ENCODE results near the gene TIMM17B.

TIMM17B gene

DNA sequence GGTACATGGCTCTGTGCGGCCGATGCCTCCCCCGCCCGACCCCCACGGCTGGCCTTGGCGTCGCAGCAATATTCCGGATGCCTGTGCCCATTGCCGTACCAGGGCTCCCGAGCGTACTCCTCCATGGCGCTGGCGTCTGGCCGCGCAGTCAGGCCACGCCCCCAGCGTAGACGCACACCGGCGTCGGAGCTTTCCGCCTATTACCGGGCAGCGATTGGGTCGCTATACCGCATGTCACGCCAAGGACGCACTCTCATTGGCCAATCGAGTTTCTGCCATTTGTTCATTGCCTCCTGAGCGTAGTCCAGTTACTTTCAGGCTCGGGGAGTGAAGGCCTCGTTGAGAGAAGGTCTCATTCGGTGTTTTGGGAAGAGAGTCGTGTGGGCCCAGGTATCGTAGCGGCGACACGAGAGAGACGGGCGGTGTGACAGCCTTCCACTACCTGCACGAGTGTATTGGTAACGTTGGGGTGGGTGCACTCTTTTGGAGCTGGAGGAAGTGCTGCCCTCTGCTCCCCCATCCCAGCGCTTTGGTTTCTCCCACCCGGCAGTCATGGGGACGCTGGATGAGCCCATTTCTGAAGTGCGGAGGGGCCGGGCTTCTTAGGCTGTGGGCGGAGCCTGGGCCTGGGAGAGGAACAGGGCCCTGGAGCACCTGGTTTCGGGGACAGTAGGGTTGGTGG lies at the start of gene TIMM17B, which contains the start of gene PQBP1:
TIMM17B (minus strand) TSS at position 144 of the 682 bp plus-strand sequence; CDS start at position 125, 19 bp downstream.
PQBP1 (plus strand) TSS at position 306 of the 682 bp plus-strand sequence. CDS start 580 bp downstream, outside the sequence.
- no peak for DNase-seq (ENCODE audit: extremely low spot score, insufficient read length, low read depth)

GRCh38 chrX:48945517-48946348 lies 48.2 kb upstream of the TIMM17B start:
- FAIRE-seq: peak; percentile 80

More for the DNA sequence above, at the start of gene TIMM17B, which contains the start of gene PQBP1:
- FAIRE-seq: peak; percentile 100

DNA sequence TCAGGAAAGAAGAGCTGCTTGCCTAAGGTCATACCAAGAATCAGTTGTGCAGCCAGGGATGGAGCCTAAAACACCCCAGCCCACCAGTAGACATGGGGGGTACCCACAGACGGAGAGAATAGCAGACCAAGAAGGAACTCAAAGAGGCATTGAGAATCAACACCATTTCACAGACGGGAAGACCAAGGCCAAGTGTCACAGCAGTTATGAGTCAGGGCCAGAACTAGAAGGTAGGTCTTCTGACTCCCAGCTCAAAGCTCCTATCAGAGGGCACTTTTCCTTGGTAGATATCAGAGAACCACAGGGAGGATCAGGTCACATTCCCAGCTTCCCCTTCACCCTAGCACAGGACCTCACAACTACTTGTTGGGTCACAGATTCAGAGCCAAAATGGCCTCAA lies 45.3 kb upstream of the TIMM17B start:
- no peak for FAIRE-seq
- no peak for DNase-seq (ENCODE audit: extremely low spot score, insufficient read length, low read depth)

More at GRCh38 chrX:48945517-48946348, 48.2 kb upstream of the TIMM17B start:
- DNase-seq (ENCODE audit: extremely low spot score, insufficient read length, low read depth): no peak

GRCh38 chrX:48940404-48940955 lies 42.9 kb upstream of the TIMM17B start:
- DNase-seq (ENCODE audit: extremely low spot score, insufficient read length, low read depth) (no peak), FAIRE-seq (no peak)

- peak; percentile 97 for FAIRE-seq
Observed at GRCh38 chrX:48939524-48940228, 42.1 kb upstream of the TIMM17B start.

DNA sequence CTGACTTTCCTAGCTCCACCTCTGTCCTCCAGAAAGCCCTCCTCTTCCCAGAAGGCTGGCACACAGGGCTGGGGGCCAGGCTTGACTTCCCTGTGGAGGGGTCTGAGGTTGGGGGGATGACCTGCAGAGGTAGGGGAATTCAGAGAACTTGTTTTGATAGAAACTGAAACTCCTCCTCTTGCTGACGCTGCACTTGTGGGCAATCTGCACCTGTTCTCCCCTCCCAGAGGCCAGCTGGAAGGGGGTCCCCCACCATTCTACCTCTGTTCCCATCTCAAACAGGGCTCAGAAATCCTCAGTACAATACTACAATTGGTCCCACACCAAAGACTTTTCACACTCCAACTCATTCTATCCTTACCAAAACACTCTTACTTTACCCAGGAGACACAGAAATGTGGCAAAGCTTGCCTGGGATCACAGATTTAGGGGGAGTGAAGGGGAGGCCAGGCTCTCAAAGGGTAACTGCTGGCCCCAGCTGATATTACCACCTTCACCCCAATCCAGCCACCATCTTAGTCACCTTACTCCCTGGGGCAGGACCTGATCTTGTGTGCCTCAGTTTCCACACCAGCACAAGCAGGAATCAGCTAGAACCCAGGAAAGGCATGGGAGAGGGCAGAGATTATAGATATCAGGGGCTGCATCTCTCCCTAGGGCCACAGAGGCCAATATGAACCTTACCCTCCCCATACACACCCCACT lies 41.3 kb upstream of the TIMM17B start:
- FAIRE-seq: peak; percentile 96
- DNase-seq (ENCODE audit: extremely low spot score, insufficient read length, low read depth): peak; percentile 35

More at GRCh38 chrX:48939524-48940228, 42.1 kb upstream of the TIMM17B start:
- DNase-seq (ENCODE audit: extremely low spot score, insufficient read length, low read depth): no peak

GRCh38 chrX:48937054-48937907 lies 39.7 kb upstream of the TIMM17B start:
- FAIRE-seq (peak; percentile 99), DNase-seq (ENCODE audit: extremely low spot score, insufficient read length, low read depth) (no peak)

DNA sequence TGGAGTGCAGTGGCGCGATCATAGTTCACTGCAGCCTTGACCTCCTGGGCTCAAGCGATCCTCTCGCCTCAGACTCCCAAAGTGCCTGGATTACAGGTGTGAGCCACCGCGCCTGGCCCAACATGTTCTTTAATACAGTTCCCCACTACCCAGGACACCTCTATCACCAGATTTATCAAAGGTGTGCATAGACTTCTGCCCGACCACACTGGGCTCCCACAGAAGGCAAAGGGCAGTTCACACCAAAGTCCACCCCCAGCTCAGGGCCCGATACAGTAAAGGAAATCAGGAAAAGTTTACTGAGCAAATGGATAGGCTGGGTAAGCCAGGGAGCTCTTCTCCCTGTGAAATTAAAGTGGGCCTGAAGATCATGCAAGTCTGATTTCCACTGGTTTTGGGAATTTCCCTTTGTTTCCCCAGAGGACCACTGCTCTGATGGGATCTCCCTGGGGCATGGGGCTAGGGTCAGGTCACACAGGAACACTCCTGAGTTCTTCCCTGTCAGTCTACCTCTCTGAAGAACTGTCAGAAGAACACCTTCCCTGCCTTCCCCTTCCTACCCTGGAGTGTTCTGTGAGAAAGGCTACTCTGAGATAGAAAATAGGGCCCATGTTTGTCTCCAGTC lies 39.0 kb upstream of the TIMM17B start:
- no peak for DNase-seq (ENCODE audit: extremely low spot score, insufficient read length, low read depth)
- FAIRE-seq: no peak

GRCh38 chrX:48935301-48935670 lies 37.7 kb upstream of the TIMM17B start:
- peak; percentile 56 for FAIRE-seq
- no peak for DNase-seq (ENCODE audit: extremely low spot score, insufficient read length, low read depth)

DNA sequence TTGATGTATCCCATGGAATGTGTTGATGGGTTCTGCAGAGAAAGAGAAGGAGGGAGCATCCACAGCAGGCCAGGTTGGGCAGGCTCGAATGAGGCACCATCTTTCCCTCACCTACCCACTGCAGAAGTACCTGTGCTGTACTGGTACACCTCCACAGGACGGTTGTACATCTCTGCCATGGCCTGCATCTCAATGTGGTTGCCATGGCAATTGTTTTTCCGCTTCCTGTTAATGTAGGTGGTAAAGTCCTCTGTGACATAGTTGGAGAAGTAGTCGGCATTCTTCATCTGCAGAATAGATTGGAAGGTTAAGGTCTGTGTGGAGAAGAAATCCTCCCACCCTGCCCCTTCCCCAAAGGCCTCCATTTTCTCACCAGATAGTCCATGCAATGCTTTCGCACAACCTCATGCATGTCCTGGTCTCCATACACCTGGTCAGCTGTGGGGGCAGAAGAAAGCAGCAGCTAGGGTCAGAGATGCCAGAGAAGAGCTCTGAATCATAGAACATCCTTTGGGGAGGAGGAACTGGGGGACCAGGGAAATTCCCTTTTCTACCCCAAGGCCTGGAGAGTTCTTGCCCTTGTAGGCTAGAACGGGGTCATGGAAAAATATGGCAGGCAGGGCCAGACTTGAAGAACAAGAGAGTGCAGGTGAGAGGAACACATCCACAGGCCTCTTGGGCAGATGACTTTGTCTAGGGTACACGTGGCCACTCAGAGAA lies 37.2 kb upstream of the TIMM17B start:
- no peak for DNase-seq (ENCODE audit: extremely low spot score, insufficient read length, low read depth)

GRCh38 chrX:48933757-48934156 lies 36.2 kb upstream of the TIMM17B start:
- peak; percentile 86 for FAIRE-seq
- DNase-seq (ENCODE audit: extremely low spot score, insufficient read length, low read depth): no peak

More for the DNA sequence above, 37.2 kb upstream of the TIMM17B start:
- no peak for FAIRE-seq

DNA sequence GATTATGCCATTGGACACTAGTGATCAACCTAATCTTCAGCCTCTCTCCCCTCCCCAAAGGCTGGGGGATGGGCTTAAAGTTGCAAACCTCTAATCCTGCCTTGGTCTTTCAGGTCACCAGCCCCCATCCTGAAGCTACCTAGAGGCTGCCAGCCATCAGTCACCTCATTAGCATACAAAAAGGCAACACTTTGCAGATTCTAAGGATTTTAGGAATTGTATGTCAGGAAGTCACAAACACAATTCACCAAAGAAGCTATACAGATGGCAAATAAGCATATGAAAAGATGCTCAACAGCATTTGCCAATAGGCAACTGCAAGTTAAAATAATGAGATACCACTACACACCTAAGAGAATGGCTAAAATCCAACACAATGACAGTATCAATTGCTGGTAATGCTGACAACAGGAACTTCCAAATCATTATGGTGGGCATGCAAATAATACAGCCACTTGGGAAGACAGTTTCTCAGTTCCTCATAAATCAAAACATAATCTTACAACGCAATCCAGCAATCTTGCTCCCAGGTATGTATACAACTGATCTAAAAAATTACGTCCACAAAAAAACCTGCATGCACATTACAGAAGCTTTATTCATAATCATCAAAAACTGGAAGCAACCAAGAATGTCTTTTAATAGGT lies 30.3 kb upstream of the TIMM17B start:
- DNase-seq (ENCODE audit: extremely low spot score, insufficient read length, low read depth) (no peak), FAIRE-seq (no peak)

DNA sequence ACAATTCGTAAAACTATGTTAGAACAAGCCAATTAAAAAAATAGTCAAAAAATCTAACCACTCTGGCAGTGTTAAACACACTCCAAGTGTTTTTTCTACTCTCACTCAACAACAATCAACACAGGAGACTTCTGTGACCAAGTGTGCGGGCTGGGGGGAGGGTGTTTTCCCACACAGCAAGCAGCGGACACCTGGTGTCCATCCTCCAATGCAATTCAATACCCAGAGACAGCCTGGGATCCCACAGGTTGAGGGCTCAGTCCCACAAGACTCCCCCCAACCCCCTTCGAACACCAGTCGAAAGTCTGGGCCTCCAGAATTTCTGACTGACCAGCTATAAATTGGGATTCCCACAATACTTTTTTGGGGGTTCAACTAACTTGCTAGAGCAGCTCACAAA lies 29.6 kb upstream of the TIMM17B start:
- no peak for FAIRE-seq
- no peak for DNase-seq (ENCODE audit: extremely low spot score, insufficient read length, low read depth)

DNA sequence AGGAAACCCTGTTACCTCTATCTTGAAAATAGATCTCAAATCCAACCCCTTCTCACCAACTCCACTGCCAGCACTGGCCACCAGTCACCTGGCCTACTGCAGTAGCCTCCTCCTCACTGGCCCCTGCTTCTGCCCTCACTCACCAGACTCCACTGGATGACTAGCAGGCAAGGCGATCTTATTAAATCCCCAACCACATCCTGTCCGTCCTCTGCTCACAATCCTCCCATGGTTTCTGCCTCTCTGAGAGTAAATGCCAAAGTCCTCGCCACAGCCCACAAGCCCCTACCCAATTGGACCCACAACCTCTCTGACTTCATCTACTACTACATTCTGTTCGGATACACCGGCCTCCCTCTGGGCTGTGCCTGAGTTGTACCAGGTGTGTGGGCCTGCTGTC lies 26.7 kb upstream of the TIMM17B start:
- FAIRE-seq (no peak), DNase-seq (ENCODE audit: extremely low spot score, insufficient read length, low read depth) (no peak)

DNA sequence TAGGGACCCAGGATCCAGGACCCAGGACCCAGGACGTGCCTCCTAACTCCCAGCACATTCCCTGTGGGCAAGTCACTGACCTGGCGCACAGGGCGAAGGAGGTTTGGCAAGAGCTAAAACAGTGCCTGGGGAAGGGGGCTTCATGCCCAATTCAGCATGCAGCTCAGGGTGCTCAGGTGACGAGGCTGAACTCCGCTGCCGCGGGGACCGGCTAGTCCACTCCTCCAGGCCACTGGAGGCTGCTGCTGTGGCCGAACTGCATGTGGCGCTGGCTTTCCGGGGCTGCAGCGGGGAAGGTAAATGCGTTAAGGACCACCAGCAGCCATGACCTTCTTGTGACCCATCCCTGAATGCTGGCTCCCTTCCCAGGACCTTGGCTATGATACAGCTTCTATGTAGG lies 26.2 kb upstream of the TIMM17B start:
- FAIRE-seq: no peak
- DNase-seq (ENCODE audit: extremely low spot score, insufficient read length, low read depth): no peak

DNA sequence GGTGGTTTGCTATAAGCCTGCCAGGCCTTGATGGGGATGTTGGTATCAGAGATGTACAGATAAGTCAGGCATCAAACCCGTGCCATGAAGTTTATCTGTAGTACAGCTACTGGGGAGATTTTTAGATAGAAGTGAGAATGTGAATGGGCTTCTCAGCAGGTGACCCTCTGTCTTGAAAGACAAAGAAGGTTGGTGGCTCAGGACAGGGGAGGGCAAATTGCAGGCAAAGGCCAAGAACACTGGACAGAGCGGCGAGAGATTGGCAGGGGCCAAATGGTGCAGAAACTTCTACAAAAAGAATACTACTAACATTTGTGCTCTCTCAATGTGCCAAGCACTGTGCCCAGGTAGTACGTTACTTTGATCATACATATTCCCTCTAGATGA lies 23.1 kb upstream of the TIMM17B start:
- no peak for FAIRE-seq
- DNase-seq (ENCODE audit: extremely low spot score, insufficient read length, low read depth): no peak

All from GM18507 (cell line).